SK-MEL-5 (cell line): ENCODE measurements around the gene CNBP. TPM values are rescaled to one million over a fixed set of nuclear protein-coding genes. Genes with fewer than 3 reads are reported as not detected.
"Not testable (repeated sequence)": the region's sequence is repeated elsewhere in the genome, so short reads cannot be mapped to it uniquely, and the experiment has no call there.

Experiments used
- DNase-seq: peaks from one replicate; pipeline ENCODE4 v3.0.0-alpha.2; 2016; ENCODE audit warnings: low read depth, low spot score
- in situ Hi-C: cut with HindIII; loops from 2 replicates; pipeline ENCODE4 v1.10.0; 2016; ENCODE audit warnings: low sequenced_read_pairs, high pct_unique_total_duplicates, low pct_unique_long_range_greater_than_20kb
- polyA plus RNA-seq, 2 experiments: library from polyadenylated mRNA; depleted of rRNA; stranded (reverse); fragments of >200 nt; gene quantifications; 2 replicates each; pipeline ENCODE4 v1.2.3, GENCODE V29; 2015
- total RNA-seq: library from RNA; depleted of rRNA; stranded (reverse); fragments of >200 nt; shearing (Covaris generic); gene quantifications from 2 replicates; pipeline ENCODE4 v1.2.3, GENCODE V29; 2014; rRNA removed

CNBP gene
- total RNA-seq, result 396 and 418 TPM in 2 replicates
- polyA plus RNA-seq (2015; cell fraction: cytosol; rRNA removed), result 343 and 344 TPM in 2 replicates
- polyA plus RNA-seq (2015; cell fraction: nucleus; rRNA removed), result 182 and 199 TPM in 2 replicates

- DNase-seq, result peak; percentile 91
- in situ Hi-C loops, result no loop called here
These were observed at the start of gene CNBP for GRCh38 chr3:129183569-129184395. TSS of gene CNBP (minus strand) at chr3:129183896. CDS start at chr3:129171757, 12,139 bp downstream.

DNA sequence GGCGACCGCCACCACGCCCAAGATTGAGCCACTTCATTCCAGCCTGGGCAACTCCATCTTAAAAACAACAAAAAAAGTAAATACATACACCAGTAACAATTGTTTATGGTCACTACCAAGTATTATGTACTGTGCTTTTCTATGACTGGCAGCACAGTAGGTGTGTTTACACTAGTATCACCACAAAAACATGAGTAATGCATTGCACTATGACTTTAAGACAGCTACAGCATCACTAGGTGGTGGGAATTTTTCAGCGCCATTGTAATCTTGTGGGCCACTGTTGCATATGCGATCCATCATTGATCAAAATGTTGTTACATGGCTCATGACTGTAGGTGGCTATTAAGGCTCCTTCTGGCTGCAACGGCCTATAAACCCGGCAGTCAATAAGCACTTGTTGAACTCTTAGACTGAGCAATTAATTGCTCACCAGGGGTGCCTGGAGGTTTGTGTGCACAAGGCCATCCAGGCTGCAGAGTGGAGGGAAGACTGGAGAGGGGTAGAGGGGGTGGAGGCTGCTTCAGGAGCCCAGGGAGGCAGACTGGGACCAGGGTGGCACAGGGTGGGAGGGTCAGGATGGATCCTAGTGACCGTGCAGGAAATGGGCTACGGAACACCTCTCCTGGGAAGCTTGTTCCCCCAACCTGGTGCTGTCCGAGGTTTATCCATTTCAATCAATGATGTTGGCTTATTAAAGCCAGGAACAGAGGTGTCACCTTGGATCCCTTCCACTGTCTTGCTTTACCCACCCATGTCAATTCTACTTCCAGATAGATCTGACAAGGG is 47.8 kb upstream of the CNBP start:
- DNase-seq, result no peak
- in situ Hi-C loops, result no loop called here

- peak; percentile 74 for DNase-seq
- in situ Hi-C loops, result no loop called here
These were observed 46.8 kb upstream of the CNBP start for GRCh38 chr3:129230311-129231019.

DNA sequence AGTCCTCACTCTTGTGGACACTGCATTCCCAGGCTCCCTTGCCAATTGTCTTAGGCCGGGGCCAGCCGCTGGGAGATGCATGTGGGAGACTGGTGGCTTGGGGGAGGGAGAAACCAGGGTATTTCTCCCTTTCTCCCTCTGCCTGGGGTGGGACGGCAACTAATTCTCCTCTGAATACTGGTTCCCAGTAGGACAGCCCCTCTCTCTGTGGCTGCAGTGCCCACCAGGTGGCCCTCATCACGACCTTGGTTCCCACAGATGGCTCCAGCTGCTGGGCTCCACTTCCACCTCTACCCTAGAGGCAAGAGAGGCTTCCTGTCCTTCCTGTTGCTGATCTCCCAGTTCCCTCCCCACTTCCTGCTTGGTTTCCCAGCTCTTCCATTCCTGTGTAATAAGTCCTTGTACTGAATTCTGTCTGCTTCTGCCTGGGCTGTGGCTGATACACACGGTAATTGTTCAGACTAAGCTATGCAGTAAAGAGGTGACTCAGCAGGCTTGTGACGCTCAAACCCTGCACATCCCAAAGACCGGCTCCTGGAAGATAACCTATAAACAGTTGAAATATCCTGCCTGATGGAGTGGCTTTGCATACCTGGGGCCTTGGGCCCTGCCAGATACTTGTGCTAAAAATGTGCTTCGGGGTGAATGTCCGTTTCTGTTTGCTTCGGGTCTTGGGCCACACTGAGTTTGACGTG is 45.3 kb upstream of the CNBP start:
- in situ Hi-C loops, result no loop called here
- peak; percentile 69 for DNase-seq

- in situ Hi-C loops, result no loop called here
- DNase-seq, result peak; percentile 87
These were observed 42.7 kb upstream of the CNBP start for GRCh38 chr3:129226374-129226773.

GRCh38 chr3:129224984-129225393 is 41.3 kb upstream of the CNBP start:
- in situ Hi-C loops, result no loop called here
- DNase-seq, result peak; percentile 85

DNA sequence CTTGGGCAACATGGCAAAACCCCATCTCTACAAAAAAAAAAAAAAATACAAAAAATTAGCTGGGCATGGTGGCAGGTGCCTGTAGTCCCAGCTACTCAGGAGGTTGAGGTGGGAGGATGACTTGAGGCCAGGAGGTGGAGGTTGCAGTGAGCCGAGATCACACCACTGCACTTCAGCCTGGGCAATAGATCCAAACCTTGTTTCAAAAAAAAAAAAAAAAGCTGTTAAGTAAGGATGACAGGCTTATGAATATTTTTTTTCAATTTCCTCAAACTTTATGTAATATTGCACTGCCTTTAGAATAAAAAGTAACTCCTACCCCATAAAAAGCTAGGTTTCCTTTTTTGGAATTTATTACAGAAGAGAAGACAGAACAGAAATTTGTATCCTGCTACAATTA is 40.7 kb upstream of the CNBP start:
- in situ Hi-C loops, DNase-seq: not testable (repeated sequence)

DNA sequence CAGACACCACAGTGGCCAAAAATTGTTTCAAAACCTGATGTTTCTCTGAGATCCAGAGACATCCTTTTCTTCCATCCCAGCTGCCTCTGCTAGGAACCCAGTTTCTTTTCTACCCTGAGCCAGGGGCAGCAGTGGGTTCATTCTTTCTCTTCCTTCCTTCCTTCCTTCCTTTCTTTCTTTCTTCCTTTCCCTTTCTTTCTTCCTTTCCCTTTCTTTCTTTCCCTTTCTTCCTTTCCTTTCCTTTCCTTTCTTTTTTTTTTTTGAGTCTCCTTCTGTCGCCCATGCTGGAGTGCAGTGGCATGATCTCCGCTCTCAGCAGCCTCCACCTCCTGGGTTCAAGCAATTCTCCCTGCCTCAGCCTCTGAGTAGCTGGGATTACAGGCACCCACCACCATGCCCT is 35.0 kb upstream of the CNBP start:
- in situ Hi-C loops, result no loop called here
- no peak for DNase-seq

DNA sequence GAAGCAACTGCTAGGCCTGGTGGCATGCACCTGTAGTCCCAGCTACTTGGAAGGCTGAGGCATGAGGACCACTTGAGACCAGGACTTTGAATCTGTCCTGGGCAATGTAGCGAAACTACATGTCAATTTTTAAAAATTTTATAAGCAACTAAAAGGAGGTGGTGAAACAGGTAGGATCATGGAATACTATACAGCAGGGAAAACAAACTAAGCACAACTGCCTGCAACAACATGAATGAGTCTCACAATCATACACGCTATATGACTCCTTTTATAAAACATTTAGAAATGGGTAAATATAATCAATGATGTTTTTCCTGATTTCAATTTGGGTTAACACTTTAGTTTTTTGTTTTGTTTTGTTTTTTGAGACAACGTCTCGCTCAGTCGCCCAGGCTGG is 29.5 kb upstream of the CNBP start:
- no peak for DNase-seq
- in situ Hi-C loops, result no loop called here

GRCh38 chr3:129211772-129212171 is 28.1 kb upstream of the CNBP start:
- DNase-seq, result peak; percentile 57
- in situ Hi-C loops, result no loop called here

GRCh38 chr3:129211345-129211744 is 27.6 kb upstream of the CNBP start:
- DNase-seq, result no peak
- in situ Hi-C loops, result no loop called here

- DNase-seq, result no peak
- in situ Hi-C loops, result no loop called here
These were observed 23.8 kb upstream of the CNBP start for GRCh38 chr3:129207479-129207878.

- in situ Hi-C loops, result no loop called here
- no peak for DNase-seq
These were observed 21.6 kb upstream of the CNBP start for GRCh38 chr3:129205109-129205832.

GRCh38 chr3:129204473-129204872 is 20.8 kb upstream of the CNBP start:
- DNase-seq, result no peak
- in situ Hi-C loops, result no loop called here

DNA sequence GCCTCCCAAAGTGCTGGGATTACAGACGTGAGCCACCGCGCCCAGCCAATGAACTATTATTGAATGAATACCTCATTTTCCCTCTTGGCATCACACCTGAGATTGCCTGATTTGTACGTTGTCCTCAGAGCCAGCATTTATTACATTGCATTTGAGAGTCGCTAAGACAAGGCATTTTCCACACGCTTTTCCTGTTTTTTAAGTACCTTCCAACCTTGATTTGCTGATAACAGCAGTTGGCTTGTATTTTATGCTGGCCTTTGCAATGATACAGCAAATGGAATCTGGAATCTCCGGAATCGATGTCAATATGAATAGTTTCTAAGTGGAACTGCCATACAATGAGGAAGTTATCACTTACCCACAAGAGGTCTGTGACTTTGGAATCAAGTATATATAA is 15.7 kb upstream of the CNBP start:
- DNase-seq, result no peak

GRCh38 chr3:129197321-129197720 is 13.6 kb upstream of the CNBP start:
- no peak for DNase-seq
- in situ Hi-C loops, result no loop called here

More for the DNA sequence above, 15.7 kb upstream of the CNBP start:
- in situ Hi-C loops, result no loop called here

DNA sequence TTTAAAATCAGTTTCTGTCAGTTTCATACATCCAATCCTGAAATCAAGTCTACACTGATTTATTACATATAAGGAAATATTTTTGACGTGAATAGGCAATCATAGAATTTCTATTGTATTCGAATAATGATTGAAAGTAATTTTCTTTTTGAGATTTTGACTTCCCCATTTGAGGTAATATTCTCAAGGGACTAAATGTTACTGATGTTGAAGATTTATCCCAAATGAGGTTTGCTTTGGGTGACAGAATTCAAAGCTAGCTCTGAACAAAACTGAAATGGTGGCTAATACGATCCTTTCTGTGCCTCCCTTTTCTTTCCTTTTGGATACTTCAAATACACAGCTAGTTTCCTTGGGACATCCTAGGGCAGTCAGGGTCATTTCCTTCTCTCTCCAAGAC is 12.9 kb upstream of the CNBP start:
- DNase-seq, result no peak
- in situ Hi-C loops, result no loop called here
